Activated CD4-positive, alpha-beta T cell treated with anti-CD3 and anti-CD28 coated beads for 36 hours (primary cell): ENCODE data around the gene ANKS1B. TPM values are rescaled to one million over a fixed set of nuclear protein-coding genes. Genes with fewer than 3 reads are reported as not detected.

ENCODE experiments used
- ATAC-seq: fragments of 200-7000 bp; cut with Tn5 transposase; one replicate; pipeline ENCODE4 v1.10.0; 2021; ENCODE audit warnings: mild to moderate bottlenecking, moderate library complexity
- CTCF ChIA-PET: fragments of 350-600 bp; sonication (Branson Sonifier 250); formaldehyde crosslinking; loops from one replicate; lab custom pipeline; 2021; ENCODE audit warnings: antibody characterized with exemption; lab: Charles Lee
- POLR2A ChIA-PET: fragments of 350-600 bp; sonication (Branson Sonifier 250); formaldehyde crosslinking; loops from one replicate; lab custom pipeline; 2021; ENCODE audit warnings: antibody characterized with exemption, inconsistent platforms; lab: Charles Lee
- DNase-seq: peaks from one replicate; pipeline ENCODE4 v3.0.0-alpha.2; 2020
- H3K27ac Mint-ChIP-seq: one replicate; pipeline ENCODE4 v1.8.0; 2021; ENCODE audit warnings: mixed read lengths
- H3K27me3 Mint-ChIP-seq: one replicate; pipeline ENCODE4 v1.8.0; 2021; ENCODE audit warnings: mixed read lengths
- H3K36me3 Mint-ChIP-seq: one replicate; pipeline ENCODE4 v1.8.0; 2021; ENCODE audit warnings: low read depth, mixed read lengths
- H3K4me1 Mint-ChIP-seq: one replicate; pipeline ENCODE4 v1.8.0; 2021; ENCODE audit warnings: mixed read lengths
- H3K4me3 Mint-ChIP-seq: one replicate; pipeline ENCODE4 v1.8.0; 2021; ENCODE audit warnings: mild to moderate bottlenecking, moderate library complexity, mixed read lengths
- H3K9me3 Mint-ChIP-seq: one replicate; pipeline ENCODE4 v1.8.0; 2021; ENCODE audit warnings: low read depth, mixed read lengths
- intact Hi-C, 2 experiments: fragments of 100-400 bp; cut with DNase I in 1 of 2; cut with micrococcal nuclease in 1 of 2; formaldehyde crosslinking; loops; one replicate each; pipeline versions ENCODE4 v1.14.2 to v1.15.1; 2022 to 2024; cut with DNase I, micrococcal nuclease
- total RNA-seq, 2 experiments: library from RNA; stranded (reverse); gene quantifications; one replicate each; pipeline ENCODE4 v1.2.3, GENCODE V29; 2021

The ANKS1B gene
- total RNA-seq, 2 experiments from 2014 or later = 0.19 to 0.73 TPM

DNA sequence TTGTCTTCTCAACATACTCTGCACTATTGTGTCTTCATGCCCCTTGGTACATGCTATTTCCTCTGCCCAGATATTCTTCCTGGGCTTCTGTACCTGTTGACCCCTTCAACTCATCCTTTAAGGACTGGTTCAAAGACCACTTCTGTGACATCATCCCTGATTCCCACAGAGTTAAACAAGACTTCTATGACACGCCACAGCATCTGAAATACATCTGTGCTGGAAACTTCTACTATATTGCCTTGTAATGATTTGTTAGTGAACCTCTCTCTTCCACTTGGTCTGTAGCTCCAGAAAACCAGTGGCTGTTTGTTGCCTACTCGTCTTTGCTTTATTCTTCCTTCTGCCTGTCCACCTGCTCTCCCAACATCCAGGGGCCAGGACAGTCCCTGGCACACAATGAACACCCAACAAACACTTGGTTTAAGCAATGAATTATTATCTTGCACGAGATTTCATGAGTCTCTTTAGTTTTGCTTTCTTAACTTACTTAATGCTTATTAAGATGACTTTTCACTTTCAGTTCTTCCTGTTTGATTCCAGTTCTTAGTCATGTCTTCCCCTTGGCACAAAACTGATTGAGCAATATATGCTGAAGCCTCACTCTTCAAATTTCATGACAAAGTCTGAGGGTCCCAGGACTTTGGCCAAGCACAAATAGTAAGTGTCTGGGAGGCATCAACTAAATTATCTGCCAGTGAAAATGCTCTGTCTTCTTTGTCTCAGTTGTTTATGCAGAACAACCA lies 853.8 kb downstream of the ANKS1B start:
- ChIA-PET POLR2A (no interaction called here), CTCF (no interaction called here)
- no peak for ATAC-seq
- no peak overlapping the region for H3K27ac Mint-ChIP-seq
- intact Hi-C loops = no loop called here
- no peaks in the 10 kb centered on the region for H3K36me3 Mint-ChIP-seq
- no peaks in the 10 kb centered on the region for H3K9me3 Mint-ChIP-seq
- H3K4me3 Mint-ChIP-seq = no peak overlapping the region
- DNase-seq = no peak
- no peaks in the 10 kb centered on the region for H3K4me1 Mint-ChIP-seq
- H3K27me3 Mint-ChIP-seq = no peaks in the 10 kb centered on the region

DNA sequence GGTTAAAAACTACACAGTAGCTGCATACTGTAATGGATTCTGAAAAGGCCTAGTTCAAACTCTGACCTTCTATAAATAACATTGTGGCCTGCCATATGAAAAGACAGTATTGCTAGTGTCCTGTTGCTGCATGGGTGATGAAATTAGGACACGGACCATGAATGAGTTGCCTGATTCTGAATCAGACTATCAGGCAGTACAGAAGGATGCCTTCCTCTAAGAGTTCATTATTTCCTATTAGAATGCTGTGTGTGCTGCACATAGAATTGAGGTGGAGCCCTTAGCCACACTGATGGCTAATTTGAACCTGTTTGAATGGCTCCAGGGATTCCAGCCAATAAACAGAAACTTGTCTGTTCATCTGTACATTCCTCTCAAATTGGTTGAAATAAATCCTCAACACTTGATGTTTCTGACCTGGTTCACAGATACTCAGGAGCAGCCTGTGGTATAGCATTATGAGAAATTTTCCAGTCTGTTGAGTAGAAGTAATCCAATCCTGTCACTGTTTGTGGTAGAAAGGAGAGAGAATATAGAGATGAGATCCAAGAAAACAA lies 856.4 kb downstream of the ANKS1B start:
- Mint-ChIP-seq H3K9me3 (no peaks in the 10 kb centered on the region), H3K4me1 (no peaks in the 10 kb centered on the region), H3K36me3 (no peaks in the 10 kb centered on the region), H3K27ac (no peak overlapping the region), H3K4me3 (no peak overlapping the region), H3K27me3 (no peaks in the 10 kb centered on the region)
- CTCF ChIA-PET = no interaction called here
- DNase-seq (no peak), ATAC-seq (no peak)
- POLR2A ChIA-PET = no interaction called here
- intact Hi-C loops = no loop called here

DNA sequence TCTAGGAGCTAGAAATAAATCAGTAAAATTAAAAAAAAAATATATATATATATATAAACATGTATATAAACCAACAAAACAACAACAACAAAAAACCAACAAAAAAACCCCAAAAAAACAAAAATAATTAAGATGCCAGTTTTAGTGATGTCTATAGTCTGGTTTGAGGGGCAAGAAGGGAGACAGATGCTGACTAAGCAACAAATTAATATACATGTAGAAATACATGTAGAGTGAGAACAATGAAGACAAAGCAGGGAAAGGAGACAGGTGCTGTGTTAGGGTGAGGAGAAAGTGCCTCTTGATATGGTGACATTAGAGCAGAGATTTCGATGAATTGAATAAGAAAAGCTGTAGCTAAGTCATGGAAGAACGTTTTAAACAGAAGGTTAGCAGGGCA lies 861.8 kb downstream of the ANKS1B start:
- DNase-seq (no peak), ATAC-seq (no peak)
- Mint-ChIP-seq H3K4me3 (no peak overlapping the region), H3K27me3 (no peaks in the 10 kb centered on the region), H3K4me1 (no peaks in the 10 kb centered on the region), H3K36me3 (no peaks in the 10 kb centered on the region), H3K9me3 (no peaks in the 10 kb centered on the region), H3K27ac (no peak overlapping the region)
- ChIA-PET CTCF (no interaction called here), POLR2A (no interaction called here)
- intact Hi-C loops = no loop called here

DNA sequence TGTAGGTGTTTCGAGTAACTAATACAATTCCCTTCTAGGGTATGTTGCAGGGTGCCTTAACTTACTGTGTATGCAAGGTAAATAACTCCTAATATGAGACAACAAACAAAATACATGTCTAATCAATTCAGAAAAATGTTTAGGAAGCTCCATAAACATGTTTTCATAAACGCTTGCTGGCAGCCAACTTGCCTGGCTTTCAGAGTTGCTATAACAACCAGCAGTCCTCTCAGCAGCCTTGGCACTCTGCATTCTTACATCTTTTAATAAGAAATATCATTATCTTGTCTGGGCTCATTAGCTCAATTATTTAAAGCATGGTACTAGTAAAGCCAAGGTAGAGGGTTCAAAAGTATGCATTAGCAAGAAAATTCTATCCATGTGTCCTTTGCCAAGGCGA lies 862.2 kb downstream of the ANKS1B start:
- H3K27ac Mint-ChIP-seq = no peak overlapping the region
- no peak overlapping the region for H3K4me3 Mint-ChIP-seq
- H3K27me3 Mint-ChIP-seq = no peaks in the 10 kb centered on the region
- ChIA-PET CTCF (no interaction called here), POLR2A (no interaction called here)
- H3K9me3 Mint-ChIP-seq = no peaks in the 10 kb centered on the region
- H3K4me1 Mint-ChIP-seq = no peaks in the 10 kb centered on the region
- DNase-seq (no peak), ATAC-seq (no peak)
- intact Hi-C loops = no loop called here
- no peaks in the 10 kb centered on the region for H3K36me3 Mint-ChIP-seq

DNA sequence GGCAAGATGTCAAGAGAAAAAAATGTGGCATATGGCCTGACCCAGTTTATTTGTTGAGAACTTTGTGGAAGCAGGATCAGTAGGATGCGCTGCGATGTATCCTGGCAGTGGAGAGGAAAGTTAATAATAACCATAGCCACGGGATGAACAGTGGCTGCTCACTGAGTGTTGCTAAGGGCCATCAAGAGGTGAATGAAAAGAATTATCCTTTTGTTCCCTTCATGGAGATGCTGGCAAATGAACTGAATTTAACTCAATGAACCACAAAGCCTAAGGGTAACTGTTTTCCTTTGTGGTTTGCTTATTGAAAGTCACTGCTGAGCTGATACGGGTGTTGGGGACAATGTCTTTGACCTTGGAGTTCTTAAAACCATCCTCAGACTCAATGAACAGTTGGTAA lies 863.2 kb downstream of the ANKS1B start:
- no peaks in the 10 kb centered on the region for H3K9me3 Mint-ChIP-seq
- H3K4me1 Mint-ChIP-seq = no peaks in the 10 kb centered on the region
- ATAC-seq = no peak
- CTCF ChIA-PET = interaction anchor here (0.8 kb wide), 1 partner anchor 15 kb away, joined by 3 read pairs; no protein-coding TSS in a partner anchor
- H3K27me3 Mint-ChIP-seq = no peaks in the 10 kb centered on the region
- intact Hi-C loops = no loop called here
- H3K27ac Mint-ChIP-seq = no peak overlapping the region
- H3K36me3 Mint-ChIP-seq = no peaks in the 10 kb centered on the region
- POLR2A ChIA-PET = no interaction called here
- H3K4me3 Mint-ChIP-seq = no peak overlapping the region
- no peak for DNase-seq

DNA sequence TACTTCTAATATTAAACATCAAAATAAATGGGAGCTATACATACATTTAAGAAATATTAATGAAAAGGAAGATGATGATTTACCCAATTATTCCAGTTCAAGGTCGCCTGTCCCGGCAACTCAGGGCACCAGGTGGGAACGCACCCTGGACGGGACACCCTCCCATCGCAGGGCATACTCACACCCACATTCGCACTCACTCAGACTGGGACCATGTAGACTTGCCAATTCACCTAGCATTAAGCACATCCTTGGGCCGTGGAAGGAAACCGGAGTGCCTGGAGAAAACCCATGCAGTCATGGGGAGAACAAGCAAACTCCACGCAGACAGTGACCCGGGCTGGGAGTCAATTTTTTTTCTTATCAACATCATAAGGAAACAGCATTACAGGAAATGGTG lies 864.8 kb downstream of the ANKS1B start:
- DNase-seq = no peak
- no peak overlapping the region for H3K4me3 Mint-ChIP-seq
- ChIA-PET CTCF (no interaction called here), POLR2A (no interaction called here)
- H3K36me3 Mint-ChIP-seq = no peaks in the 10 kb centered on the region
- ATAC-seq = no peak
- H3K9me3 Mint-ChIP-seq = no peaks in the 10 kb centered on the region
- no peaks in the 10 kb centered on the region for H3K27me3 Mint-ChIP-seq
- H3K4me1 Mint-ChIP-seq = no peaks in the 10 kb centered on the region
- intact Hi-C loops = no loop called here
- H3K27ac Mint-ChIP-seq = no peak overlapping the region

- Mint-ChIP-seq H3K27me3 (no peaks in the 10 kb centered on the region), H3K4me1 (no peaks in the 10 kb centered on the region), H3K4me3 (no peak overlapping the region), H3K36me3 (no peaks in the 10 kb centered on the region), H3K9me3 (no peaks in the 10 kb centered on the region), H3K27ac (no peak overlapping the region)
- intact Hi-C loops = no loop called here
- DNase-seq (no peak), ATAC-seq (no peak)
- ChIA-PET CTCF (no interaction called here), POLR2A (no interaction called here)
These were observed 865.3 kb downstream of the ANKS1B start for GRCh38 chr12:99119449-99119848.

DNA sequence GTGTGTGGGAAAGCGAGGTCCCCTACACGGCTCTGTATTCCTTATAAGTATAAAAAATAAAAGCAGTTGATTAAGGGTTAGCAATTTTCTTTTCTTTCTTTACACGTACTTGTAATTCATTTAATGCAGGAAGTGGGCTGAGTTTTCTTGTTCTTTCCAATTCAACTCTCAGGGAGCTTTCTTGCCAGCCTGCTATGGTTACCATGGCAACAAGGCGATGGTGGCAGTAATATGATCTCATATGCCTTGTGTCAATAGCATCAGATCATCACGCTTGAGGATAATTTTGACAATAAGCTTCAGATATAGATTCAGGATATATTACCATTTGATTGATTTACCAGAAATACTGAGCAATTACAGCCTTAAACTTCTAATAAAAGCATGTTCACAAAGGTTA lies 873.1 kb downstream of the ANKS1B start:
- H3K27me3 Mint-ChIP-seq = peaks cover 4% of the 10 kb centered on the region
- H3K9me3 Mint-ChIP-seq = no peaks in the 10 kb centered on the region
- intact Hi-C loops = no loop called here
- H3K4me1 Mint-ChIP-seq = no peaks in the 10 kb centered on the region
- ChIA-PET POLR2A (no interaction called here), CTCF (no interaction called here)
- ATAC-seq (no peak), DNase-seq (no peak)
- no peak overlapping the region for H3K27ac Mint-ChIP-seq
- H3K4me3 Mint-ChIP-seq = no peak overlapping the region
- H3K36me3 Mint-ChIP-seq = no peaks in the 10 kb centered on the region

GRCh38 chr12:99110868-99111267 lies 873.9 kb downstream of the ANKS1B start:
- H3K27ac Mint-ChIP-seq = no peak overlapping the region
- CTCF ChIA-PET = no interaction called here
- intact Hi-C loops = no loop called here
- H3K9me3 Mint-ChIP-seq = no peaks in the 10 kb centered on the region
- no peak for ATAC-seq
- POLR2A ChIA-PET = no interaction called here
- no peak for DNase-seq
- H3K27me3 Mint-ChIP-seq = peaks cover 4% of the 10 kb centered on the region
- no peaks in the 10 kb centered on the region for H3K4me1 Mint-ChIP-seq
- no peaks in the 10 kb centered on the region for H3K36me3 Mint-ChIP-seq
- H3K4me3 Mint-ChIP-seq = no peak overlapping the region

DNA sequence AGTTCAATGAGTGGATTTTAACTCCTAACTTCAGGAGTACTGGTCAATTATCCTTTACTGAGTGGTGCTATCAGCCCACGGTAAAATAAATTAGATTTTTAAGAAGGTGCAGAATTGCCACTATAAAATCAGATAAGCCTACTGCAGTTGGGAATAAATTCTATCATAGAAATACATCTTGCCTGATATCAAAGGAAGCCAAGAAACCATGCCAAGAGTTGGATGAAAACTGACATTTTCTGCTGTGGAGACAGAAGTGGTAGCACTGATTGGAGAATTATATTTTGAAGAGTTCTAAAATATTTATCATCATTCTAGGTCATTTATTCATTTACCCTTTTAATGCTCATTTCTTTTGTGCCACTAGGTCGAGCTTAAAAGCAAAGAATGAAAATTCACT lies 874.5 kb downstream of the ANKS1B start:
- Mint-ChIP-seq H3K36me3 (no peaks in the 10 kb centered on the region), H3K4me3 (no peak overlapping the region), H3K9me3 (no peaks in the 10 kb centered on the region), H3K27me3 (peaks cover 4% of the 10 kb centered on the region), H3K27ac (no peak overlapping the region), H3K4me1 (no peaks in the 10 kb centered on the region)
- ChIA-PET CTCF (interaction anchor here (1.3 kb wide), 1 partner anchor 66 kb away, joined by 3 read pairs; no protein-coding TSS in a partner anchor), POLR2A (no interaction called here)
- intact Hi-C loops = no loop called here
- ATAC-seq (no peak), DNase-seq (no peak)

- DNase-seq = no peak
- Mint-ChIP-seq H3K4me3 (no peak overlapping the region), H3K27ac (no peak overlapping the region), H3K4me1 (no peaks in the 10 kb centered on the region), H3K27me3 (peaks cover 4% of the 10 kb centered on the region), H3K36me3 (no peaks in the 10 kb centered on the region), H3K9me3 (no peaks in the 10 kb centered on the region)
- no peak for ATAC-seq
- ChIA-PET POLR2A (no interaction called here), CTCF (interaction anchor here (0.9 to 1.4 kb wide), 2 partner anchors 33 to 39 kb away, joined by 3 to 4 read pairs; no protein-coding TSS in a partner anchor)
- intact Hi-C loops = no loop called here
These were observed 875.8 kb downstream of the ANKS1B start for GRCh38 chr12:99108924-99109323.

DNA sequence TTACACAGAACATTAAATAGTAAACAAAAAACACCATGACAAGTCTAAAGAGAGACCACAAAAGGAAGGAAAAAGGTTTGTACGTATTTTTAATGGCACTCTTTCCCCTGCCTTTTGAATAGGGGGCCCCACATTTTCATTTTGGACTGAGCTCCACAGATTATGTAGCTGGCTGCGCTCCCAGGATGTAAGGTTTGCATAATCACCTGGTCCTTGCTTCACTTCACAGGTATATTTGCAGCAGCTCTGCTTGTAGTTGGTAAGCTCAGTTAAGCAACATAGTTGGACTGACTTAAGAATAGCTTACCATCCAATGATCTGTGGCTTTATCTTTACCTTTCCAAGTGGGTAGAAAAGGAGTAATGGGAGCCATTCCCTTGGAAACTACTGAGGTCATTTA lies 885.0 kb downstream of the ANKS1B start:
- no peak overlapping the region for H3K27ac Mint-ChIP-seq
- intact Hi-C loops = no loop called here
- H3K9me3 Mint-ChIP-seq = no peaks in the 10 kb centered on the region
- no peak overlapping the region for H3K4me3 Mint-ChIP-seq
- CTCF ChIA-PET = no interaction called here
- DNase-seq (no peak), ATAC-seq (no peak)
- no peaks in the 10 kb centered on the region for H3K36me3 Mint-ChIP-seq
- POLR2A ChIA-PET = no interaction called here
- peaks cover 2% of the 10 kb centered on the region for H3K27me3 Mint-ChIP-seq
- no peaks in the 10 kb centered on the region for H3K4me1 Mint-ChIP-seq
